Panc1 (cell line): Measurements from ENCODE around the gene OLFML2B.

Source experiments
- POLR2AphosphoS5 ChIP-seq: IDR thresholded peaks from 2 replicates; pipeline ENCODE4 v1.6.1; 2012; ENCODE audit warnings: mild to moderate bottlenecking, low read depth, low read length, moderate library complexity
- TF ChIP-seq, protein P1 (sequence below): fragments of 450-650 bp; IDR thresholded peaks from 2 replicates; pipeline ENCODE4 v1.5.1; 2017; ENCODE audit warnings: mild to moderate bottlenecking

DNA sequence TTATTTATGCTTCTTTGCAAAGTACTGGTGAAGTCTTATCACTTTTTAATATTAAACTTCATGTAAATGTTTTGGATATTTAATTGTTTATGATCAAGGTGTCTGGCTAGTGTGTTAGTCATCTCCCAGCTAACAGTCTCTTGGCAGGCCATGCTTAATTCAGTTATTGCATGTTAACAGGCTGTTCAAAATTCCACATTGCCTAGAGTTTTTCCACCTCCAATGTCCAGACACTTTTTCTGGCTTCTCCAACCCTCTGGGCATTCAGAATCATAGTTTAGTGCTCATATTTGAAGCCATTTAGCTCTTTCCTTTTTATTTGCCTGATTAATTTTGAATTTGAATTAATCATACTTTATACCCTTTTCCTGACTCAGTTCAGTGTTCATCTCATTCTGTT, 69.2 kb downstream of the OLFML2B start:
- no peak for TF ChIP-seq POLR2AphosphoS5
- TF ChIP-seq, protein P1, sequence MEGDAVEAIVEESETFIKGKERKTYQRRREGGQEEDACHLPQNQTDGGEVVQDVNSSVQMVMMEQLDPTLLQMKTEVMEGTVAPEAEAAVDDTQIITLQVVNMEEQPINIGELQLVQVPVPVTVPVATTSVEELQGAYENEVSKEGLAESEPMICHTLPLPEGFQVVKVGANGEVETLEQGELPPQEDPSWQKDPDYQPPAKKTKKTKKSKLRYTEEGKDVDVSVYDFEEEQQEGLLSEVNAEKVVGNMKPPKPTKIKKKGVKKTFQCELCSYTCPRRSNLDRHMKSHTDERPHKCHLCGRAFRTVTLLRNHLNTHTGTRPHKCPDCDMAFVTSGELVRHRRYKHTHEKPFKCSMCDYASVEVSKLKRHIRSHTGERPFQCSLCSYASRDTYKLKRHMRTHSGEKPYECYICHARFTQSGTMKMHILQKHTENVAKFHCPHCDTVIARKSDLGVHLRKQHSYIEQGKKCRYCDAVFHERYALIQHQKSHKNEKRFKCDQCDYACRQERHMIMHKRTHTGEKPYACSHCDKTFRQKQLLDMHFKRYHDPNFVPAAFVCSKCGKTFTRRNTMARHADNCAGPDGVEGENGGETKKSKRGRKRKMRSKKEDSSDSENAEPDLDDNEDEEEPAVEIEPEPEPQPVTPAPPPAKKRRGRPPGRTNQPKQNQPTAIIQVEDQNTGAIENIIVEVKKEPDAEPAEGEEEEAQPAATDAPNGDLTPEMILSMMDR = no peak
